ENCODE results near the gene ABHD16A.

The ABHD16A gene

GRCh38 chr6:31737315-31737990 is 34.3 kb upstream of the ABHD16A start:
- H3K4me1 ChIP-seq (ENCODE audit: control insufficient read depth, insufficient read depth, low read length): peaks cover 15% of the 10 kb centered on the region
- no peak overlapping the region for H3K9ac ChIP-seq (ENCODE audit: low read length)
- peak overlapping the region; percentile 39 for H3K4me3 ChIP-seq (ENCODE audit: low read length)
- peak overlapping the region; percentile 43 for H3K27ac ChIP-seq (ENCODE audit: low read depth, low read length)
- no peaks in the 10 kb centered on the region for H3K27me3 ChIP-seq (ENCODE audit: control insufficient read depth, insufficient read depth, low read length)
- H3K36me3 ChIP-seq (ENCODE audit: control insufficient read depth, insufficient read depth, low read length): peaks cover 14% of the 10 kb centered on the region

GRCh38 chr6:31736768-31737314 is 33.7 kb upstream of the ABHD16A start:
- H3K27me3 ChIP-seq (ENCODE audit: control insufficient read depth, insufficient read depth, low read length): no peaks in the 10 kb centered on the region
- H3K4me3 ChIP-seq (ENCODE audit: low read length): peak overlapping the region; percentile 98
- H3K9ac ChIP-seq (ENCODE audit: low read length): no peak overlapping the region
- peak overlapping the region; percentile 92 for H3K27ac ChIP-seq (ENCODE audit: low read depth, low read length)
- H3K4me1 ChIP-seq (ENCODE audit: control insufficient read depth, insufficient read depth, low read length): peaks cover 15% of the 10 kb centered on the region
- peaks cover 20% of the 10 kb centered on the region for H3K36me3 ChIP-seq (ENCODE audit: control insufficient read depth, insufficient read depth, low read length)

- Histone ChIP-seq H3K4me1 (ENCODE audit: control insufficient read depth, insufficient read depth, low read length) (peaks cover 15% of the 10 kb centered on the region), H3K4me3 (ENCODE audit: low read length) (peak within 1 kb of the TSS; percentile 98), H3K27ac (ENCODE audit: low read depth, low read length) (peak within 1 kb of the TSS; percentile 92), H3K9ac (ENCODE audit: low read length) (peak within 1 kb of the TSS; percentile 97), H3K36me3 (ENCODE audit: control insufficient read depth, insufficient read depth, low read length) (peaks cover 24% of the 10 kb centered on the region), H3K27me3 (ENCODE audit: control insufficient read depth, insufficient read depth, low read length) (no peaks in the 10 kb centered on the region)
Observed at GRCh38 chr6:31736021-31736767, 33.1 kb upstream of the ABHD16A start, which contains the start of gene CLIC1. CLIC1 (minus strand) TSS chr6:31736530; CDS start chr6:31736300, 230 bp downstream.

- peaks cover 15% of the 10 kb centered on the region for H3K4me1 ChIP-seq (ENCODE audit: control insufficient read depth, insufficient read depth, low read length)
- H3K27me3 ChIP-seq (ENCODE audit: control insufficient read depth, insufficient read depth, low read length): no peaks in the 10 kb centered on the region
- peak overlapping the region; percentile 98 for H3K4me3 ChIP-seq (ENCODE audit: low read length)
- peak overlapping the region; percentile 97 for H3K9ac ChIP-seq (ENCODE audit: low read length)
- H3K27ac ChIP-seq (ENCODE audit: low read depth, low read length): peak overlapping the region; percentile 92
- peaks cover 24% of the 10 kb centered on the region for H3K36me3 ChIP-seq (ENCODE audit: control insufficient read depth, insufficient read depth, low read length)
Observed at GRCh38 chr6:31734821-31735406, 31.8 kb upstream of the ABHD16A start.

GRCh38 chr6:31734247-31734820 is 31.2 kb upstream of the ABHD16A start:
- Histone ChIP-seq H3K27ac (ENCODE audit: low read depth, low read length) (peak overlapping the region; percentile 92), H3K4me3 (ENCODE audit: low read length) (peak overlapping the region; percentile 98), H3K27me3 (ENCODE audit: control insufficient read depth, insufficient read depth, low read length) (no peaks in the 10 kb centered on the region), H3K9ac (ENCODE audit: low read length) (peak overlapping the region; percentile 97), H3K4me1 (ENCODE audit: control insufficient read depth, insufficient read depth, low read length) (peaks cover 14% of the 10 kb centered on the region), H3K36me3 (ENCODE audit: control insufficient read depth, insufficient read depth, low read length) (peaks cover 24% of the 10 kb centered on the region)

- Histone ChIP-seq H3K36me3 (ENCODE audit: control insufficient read depth, insufficient read depth, low read length) (peaks cover 24% of the 10 kb centered on the region), H3K27me3 (ENCODE audit: control insufficient read depth, insufficient read depth, low read length) (no peaks in the 10 kb centered on the region), H3K9ac (ENCODE audit: low read length) (no peak overlapping the region), H3K4me1 (ENCODE audit: control insufficient read depth, insufficient read depth, low read length) (peaks cover 11% of the 10 kb centered on the region), H3K4me3 (ENCODE audit: low read length) (peak overlapping the region; percentile 98), H3K27ac (ENCODE audit: low read depth, low read length) (no peak overlapping the region)
Observed at GRCh38 chr6:31733734-31734133, 30.6 kb upstream of the ABHD16A start.

GRCh38 chr6:31732029-31732428 is 28.9 kb upstream of the ABHD16A start:
- no peak overlapping the region for H3K27ac ChIP-seq (ENCODE audit: low read depth, low read length)

GRCh38 chr6:31730631-31731086 is 27.5 kb upstream of the ABHD16A start:
- Histone ChIP-seq H3K4me1 (ENCODE audit: control insufficient read depth, insufficient read depth, low read length) (peaks cover 13% of the 10 kb centered on the region), H3K4me3 (ENCODE audit: low read length) (peak overlapping the region; percentile 82), H3K27ac (ENCODE audit: low read depth, low read length) (peak overlapping the region; percentile 97), H3K27me3 (ENCODE audit: control insufficient read depth, insufficient read depth, low read length) (no peaks in the 10 kb centered on the region), H3K9ac (ENCODE audit: low read length) (no peak overlapping the region), H3K36me3 (ENCODE audit: control insufficient read depth, insufficient read depth, low read length) (peaks cover 39% of the 10 kb centered on the region)

More at GRCh38 chr6:31732029-31732428, 28.9 kb upstream of the ABHD16A start:
- peaks cover 26% of the 10 kb centered on the region for H3K36me3 ChIP-seq (ENCODE audit: control insufficient read depth, insufficient read depth, low read length)
- peaks cover 17% of the 10 kb centered on the region for H3K4me1 ChIP-seq (ENCODE audit: control insufficient read depth, insufficient read depth, low read length)
- no peaks in the 10 kb centered on the region for H3K27me3 ChIP-seq (ENCODE audit: control insufficient read depth, insufficient read depth, low read length)
- no peak overlapping the region for H3K9ac ChIP-seq (ENCODE audit: low read length)
- no peak overlapping the region for H3K4me3 ChIP-seq (ENCODE audit: low read length)

GRCh38 chr6:31729979-31730630 is 27.0 kb upstream of the ABHD16A start:
- H3K9ac ChIP-seq (ENCODE audit: low read length): peak overlapping the region; percentile 25
- H3K36me3 ChIP-seq (ENCODE audit: control insufficient read depth, insufficient read depth, low read length): peaks cover 41% of the 10 kb centered on the region
- H3K4me3 ChIP-seq (ENCODE audit: low read length): peak overlapping the region; percentile 82
- peaks cover 13% of the 10 kb centered on the region for H3K4me1 ChIP-seq (ENCODE audit: control insufficient read depth, insufficient read depth, low read length)
- H3K27ac ChIP-seq (ENCODE audit: low read depth, low read length): peak overlapping the region; percentile 97
- no peaks in the 10 kb centered on the region for H3K27me3 ChIP-seq (ENCODE audit: control insufficient read depth, insufficient read depth, low read length)

- H3K36me3 ChIP-seq (ENCODE audit: control insufficient read depth, insufficient read depth, low read length): peaks cover 41% of the 10 kb centered on the region
- peaks cover 11% of the 10 kb centered on the region for H3K4me1 ChIP-seq (ENCODE audit: control insufficient read depth, insufficient read depth, low read length)
- H3K27ac ChIP-seq (ENCODE audit: low read depth, low read length): peak overlapping the region; percentile 97
Observed at GRCh38 chr6:31729515-31729978, 26.4 kb upstream of the ABHD16A start.

GRCh38 chr6:31728767-31729514 is 25.8 kb upstream of the ABHD16A start, which contains the start of gene DDAH2:
DDAH2 (minus strand) TSS chr6:31729299; CDS start chr6:31729161, 138 bp downstream.
- peaks cover 6% of the 10 kb centered on the region for H3K4me1 ChIP-seq (ENCODE audit: control insufficient read depth, insufficient read depth, low read length)
- H3K9ac ChIP-seq (ENCODE audit: low read length): peak within 1 kb of the TSS; percentile 76
- H3K27ac ChIP-seq (ENCODE audit: low read depth, low read length): peak within 1 kb of the TSS; percentile 97
- peak within 1 kb of the TSS; percentile 82 for H3K4me3 ChIP-seq (ENCODE audit: low read length)
- no peaks in the 10 kb centered on the region for H3K27me3 ChIP-seq (ENCODE audit: control insufficient read depth, insufficient read depth, low read length)
- peaks cover 36% of the 10 kb centered on the region for H3K36me3 ChIP-seq (ENCODE audit: control insufficient read depth, insufficient read depth, low read length)

More at GRCh38 chr6:31729515-31729978, 26.4 kb upstream of the ABHD16A start:
- Histone ChIP-seq H3K9ac (ENCODE audit: low read length) (peak overlapping the region; percentile 76), H3K27me3 (ENCODE audit: control insufficient read depth, insufficient read depth, low read length) (no peaks in the 10 kb centered on the region), H3K4me3 (ENCODE audit: low read length) (peak overlapping the region; percentile 82)
